HepG2 (cell line): ENCODE measurements around the gene CCL17. TPM values are rescaled to one million over a fixed set of nuclear protein-coding genes. Genes with fewer than 3 reads are reported as not detected.

Experiments
- ATAC-seq: fragments of 200-7000 bp; cut with Tn5 transposase; 3 replicates; pipeline ENCODE4 v1.9.1; 2020; ENCODE audit warnings: mild to moderate bottlenecking, moderate library complexity
- BruUV-seq: library from RNA; stranded (reverse); fragments of 400-500 nt; replicated peaks from 2 replicates; lab custom pipeline; 2021; lab: Mats Ljungman, UMichigan
- CTCF ChIA-PET: fragments of 300-600 bp; formaldehyde crosslinking; extraction: SDS; loops from one replicate; lab custom pipeline; 2021; ENCODE audit warnings: low total read pairs, inconsistent platforms, low intra/inter-chr PET ratio; lab: Yijun Ruan, JAX
- POLR2A ChIA-PET: fragments of 350-600 bp; sonication (Branson Sonifier 250); formaldehyde crosslinking; loops from one replicate; lab custom pipeline; 2020; ENCODE audit warnings: antibody characterized with exemption, inconsistent platforms; lab: Yijun Ruan, JAX
- DNase-seq: peaks from one replicate; pipeline ENCODE4 v3.0.0-alpha.2; 2015; ENCODE audit warnings: low spot score
- FAIRE-seq: peaks from 3 replicates; lab custom pipeline; 2011; peaks lifted over from hg19 to GRCh38; lab: Jason Lieb, UNC
- H2AFZ ChIP-seq: one replicate; pipeline ENCODE4 v1.6.1; 2011; ENCODE audit warnings: low read length, inconsistent platforms
- H3K27ac ChIP-seq: fragments of 300-600 bp; 3 replicates; pipeline ENCODE4 v1.8.0; 2011; ENCODE audit warnings: mixed run types, mild to moderate bottlenecking, mixed read lengths, low read length, inconsistent platforms; ENCODE audit not compliant: insufficient read depth; ENCODE audit errors: extremely low read length
- H3K27me3 ChIP-seq, 2 experiments: fragments of 200-600 bp in 1 of 2; 2 replicates in 1 of 2; 3 replicates in 1 of 2; pipeline versions ENCODE4 v1.6.0 to v1.8.0; 2011; ENCODE audit warnings: low read length in 2 of 2, mild to moderate bottlenecking in 2 of 2, moderate library complexity in 2 of 2, inconsistent platforms in 1 of 2; ENCODE audit not compliant: insufficient read depth in 2 of 2, control insufficient read depth in 1 of 2
- H3K36me3 ChIP-seq, 2 experiments: fragments of 200-600 bp in 1 of 2; replicated peaks in 1 of 2; 2 replicates in 1 of 2; 3 replicates in 1 of 2; pipeline versions ENCODE4 v1.5.1 to v1.8.0; 2011; ENCODE audit warnings: low read length in 2 of 2, inconsistent platforms in 1 of 2; ENCODE audit not compliant: insufficient read depth in 2 of 2, control insufficient read depth in 1 of 2
- H3K4me1 ChIP-seq: 2 replicates; pipeline ENCODE4 v1.5.1; 2012; ENCODE audit warnings: low read length, inconsistent platforms; ENCODE audit not compliant: insufficient read depth
- H3K4me2 ChIP-seq: 2 replicates; pipeline ENCODE4 v1.6.0; 2011; ENCODE audit warnings: low read depth, low read length, inconsistent platforms
- H3K4me3 ChIP-seq, 3 experiments: fragments of 200-600 bp in 1 of 3; sonication (generic), shearing (Covaris generic) in 1 of 3; replicated peaks in 1 of 3; 2 replicates each; pipeline ENCODE4 v1.5.1; 2011 to 2016; ENCODE audit warnings: low read length in 3 of 3, inconsistent platforms in 2 of 3, low read depth in 2 of 3, mild to moderate bottlenecking in 2 of 3, control low read depth in 1 of 3, mixed read lengths in 1 of 3; ENCODE audit not compliant: insufficient read depth in 1 of 3
- H3K79me2 ChIP-seq: one replicate; pipeline ENCODE4 v1.6.1; 2011; ENCODE audit warnings: low read length, inconsistent platforms; ENCODE audit not compliant: insufficient read depth
- H3K9ac ChIP-seq: 2 replicates; pipeline ENCODE4 v1.6.0; 2011; ENCODE audit warnings: mild to moderate bottlenecking, low read depth, low read length, inconsistent platforms; ENCODE audit not compliant: insufficient read depth
- H3K9me3 ChIP-seq: 2 replicates; pipeline ENCODE4 v1.5.1; 2012; ENCODE audit warnings: mild to moderate bottlenecking, low read length
- H4K20me1 ChIP-seq: 2 replicates; pipeline ENCODE4 v1.6.0; 2011; ENCODE audit warnings: inconsistent platforms, mild to moderate bottlenecking, low read length, moderate library complexity; ENCODE audit not compliant: insufficient read depth
- AKAP8 ChIP-seq: sonication (generic); formaldehyde crosslinking; IDR thresholded peaks from 2 replicates; pipeline ENCODE4 v1.5.1; 2020; ENCODE audit warnings: mild to moderate bottlenecking, missing genetic modification reagents
- JUND ChIP-seq: sonication (generic); formaldehyde crosslinking; IDR thresholded peaks from 2 replicates; pipeline ENCODE4 v1.8.0; 2022; ENCODE audit warnings: mild to moderate bottlenecking, missing genetic modification reagents
- MYC ChIP-seq: sonication (generic); formaldehyde crosslinking; IDR thresholded peaks from 2 replicates; pipeline ENCODE4 v1.9.0; 2021; ENCODE audit warnings: missing genetic modification reagents, borderline replicate concordance
- PAX8 ChIP-seq: sonication (generic); formaldehyde crosslinking; IDR thresholded peaks from 2 replicates; pipeline ENCODE4 v1.8.0; 2022; ENCODE audit warnings: mild to moderate bottlenecking, missing genetic modification reagents, borderline replicate concordance
- RXRA ChIP-seq: sonication (generic); formaldehyde crosslinking; IDR thresholded peaks from 2 replicates; pipeline ENCODE4 v1.5.1; 2020; ENCODE audit warnings: missing genetic modification reagents
- SPEN ChIP-seq: sonication (generic); formaldehyde crosslinking; IDR thresholded peaks from 2 replicates; pipeline ENCODE4 v1.5.1; 2020; ENCODE audit warnings: low read depth, mild to moderate bottlenecking, missing genetic modification reagents
- ZNF124 ChIP-seq: sonication (generic); formaldehyde crosslinking; IDR thresholded peaks from 2 replicates; pipeline ENCODE4 v1.4.0; 2020; ENCODE audit warnings: missing genetic modification reagents
- ZNF251 ChIP-seq: sonication (generic); formaldehyde crosslinking; IDR thresholded peaks from 2 replicates; pipeline ENCODE4 v1.9.0; 2021; ENCODE audit warnings: mild to moderate bottlenecking, missing genetic modification reagents
- WGBS: methylation state at CpG from one replicate; pipeline ENCODE4 v1.1.6; 2017; ENCODE audit warnings: low lambda C conversion rate; 5-methylcytosine and 5-hydroxymethylcytosine counted together
- in situ Hi-C: cut with HindIII; loops from 2 replicates; pipeline ENCODE4 v1.10.0; 2017; ENCODE audit warnings: low pct_unique_long_range_greater_than_20kb; ENCODE audit not compliant: extremely low pct_ligation_motif_present
- intact Hi-C: fragments of 100-400 bp; cut with micrococcal nuclease; formaldehyde crosslinking; loops from one replicate; pipeline ENCODE4 v1.10.0; 2022; ENCODE audit not compliant: unreplicated experiment
- polyA plus RNA-seq, 8 experiments: library from polyadenylated mRNA; depleted of rRNA in 3 of 8; stranded (reverse) in 7 of 8; unstranded in 1 of 8; fragments of >200 nt; fragmentation: Illumina TruSeq in 4 of 8; extraction: Trizol in 4 of 8; gene quantifications; 2 replicates each; pipeline versions ENCODE4 v1.2.1 to v1.2.3, GENCODE V29; 2011 to 2016; ENCODE audit warnings: low read depth in 4 of 8, missing spikeins in 1 of 8, mixed read lengths in 1 of 8; ENCODE audit not compliant: insufficient read depth in 1 of 8
- total RNA-seq, 5 experiments: library from RNA; depleted of rRNA; stranded (reverse); fragments of >200 nt; fragmentation: Illumina TruSeq; extraction: Trizol; gene quantifications; 2 replicates each; pipeline ENCODE4 v1.2.3, GENCODE V29; 2016; ENCODE audit warnings: low read depth in 1 of 5
- TF ChIP-seq, protein P1 (sequence below): sonication (generic); formaldehyde crosslinking; IDR thresholded peaks from 2 replicates; pipeline ENCODE4 v1.5.0; 2020; ENCODE audit warnings: missing genetic modification reagents, mild to moderate bottlenecking, borderline replicate concordance

The CCL17 gene
- total and polyA plus RNA-seq, 2 of the 13 experiments (the other 11 are each of a cell fraction or from before 2014, with no cell fraction given): not detected

DNA sequence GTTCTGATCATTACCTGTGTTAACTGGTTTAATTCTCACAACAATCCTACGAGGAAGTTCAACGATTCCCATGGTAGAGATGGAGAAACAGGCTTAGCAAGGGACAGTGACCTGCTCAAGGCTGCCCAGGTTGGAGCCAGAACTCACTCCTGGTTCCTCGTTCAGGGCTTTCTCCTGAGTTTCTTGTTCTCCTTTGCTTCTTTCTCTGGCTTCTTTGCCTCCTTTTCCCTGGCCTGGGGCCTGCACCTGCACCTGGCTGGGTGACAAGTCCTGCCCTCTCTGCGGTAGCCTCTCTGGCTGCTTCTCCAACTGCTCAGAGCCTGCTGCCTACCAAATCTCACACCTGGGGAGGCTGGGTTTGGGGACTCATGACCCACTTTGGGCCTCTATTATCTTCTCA is 43.2 kb upstream of the CCL17 start:
- Histone ChIP-seq H3K4me3 (no peak overlapping the region), H3K79me2 (no peaks in the 10 kb centered on the region), H3K9me3 (no peaks in the 10 kb centered on the region), H3K36me3 (no peaks in the 10 kb centered on the region), H3K4me1 (peaks cover 44% of the 10 kb centered on the region), H3K9ac (no peak overlapping the region), H3K27ac (no peak overlapping the region), H4K20me1 (no peaks in the 10 kb centered on the region), H3K4me2 (no peak overlapping the region), H3K27me3 (peaks cover 2 to 32% of the 10 kb centered on the region in 2 experiments; a peak in 4 of 5 replicates), H2AFZ (no peak overlapping the region)
- ChIA-PET CTCF (no interaction called here), POLR2A (interaction anchor here (2.8 kb wide), 1 partner anchor 11 kb away, joined by 19 read pairs; the partner anchor contains the start of gene CX3CL1)
- WGBS: 3% methylated on average over 4 of the region's 4 CpGs
- FAIRE-seq (no peak), DNase-seq (no peak), ATAC-seq (no peak)
- intact Hi-C loops: no loop called here
- no TSS peak for BruUV-seq
- TF ChIP-seq JUND (CRISPR knock-in tag): no peak
- TF ChIP-seq, protein P1, sequence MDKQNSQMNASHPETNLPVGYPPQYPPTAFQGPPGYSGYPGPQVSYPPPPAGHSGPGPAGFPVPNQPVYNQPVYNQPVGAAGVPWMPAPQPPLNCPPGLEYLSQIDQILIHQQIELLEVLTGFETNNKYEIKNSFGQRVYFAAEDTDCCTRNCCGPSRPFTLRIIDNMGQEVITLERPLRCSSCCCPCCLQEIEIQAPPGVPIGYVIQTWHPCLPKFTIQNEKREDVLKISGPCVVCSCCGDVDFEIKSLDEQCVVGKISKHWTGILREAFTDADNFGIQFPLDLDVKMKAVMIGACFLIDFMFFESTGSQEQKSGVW (CRISPR knock-in tag): no peak
- no peak for TF ChIP-seq PAX8 (CRISPR knock-in tag)
- no peak for TF ChIP-seq RXRA (CRISPR knock-in tag)
- no peak for TF ChIP-seq AKAP8 (CRISPR knock-in tag)
- no peak for TF ChIP-seq ZNF251 (CRISPR knock-in tag)
- no peak for TF ChIP-seq ZNF124 (CRISPR knock-in tag)
- no peak for TF ChIP-seq SPEN (CRISPR knock-in tag)
- no peak for TF ChIP-seq MYC (CRISPR knock-in tag)
- in situ Hi-C loops: no loop called here
